Vein endothelial cell (primary cell): ENCODE data around the gene PDAP1. TPM values are rescaled to one million over a fixed set of nuclear protein-coding genes. Genes with fewer than 3 reads are reported as not detected.

ENCODE experiments used
- total RNA-seq: library from RNA; depleted of rRNA; stranded (reverse); fragments of >200 nt; gene quantifications from 2 replicates; pipeline ENCODE4 v1.2.3, GENCODE V29; 2012

PDAP1 gene, protein sequence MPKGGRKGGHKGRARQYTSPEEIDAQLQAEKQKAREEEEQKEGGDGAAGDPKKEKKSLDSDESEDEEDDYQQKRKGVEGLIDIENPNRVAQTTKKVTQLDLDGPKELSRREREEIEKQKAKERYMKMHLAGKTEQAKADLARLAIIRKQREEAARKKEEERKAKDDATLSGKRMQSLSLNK
- total RNA-seq = 63.8 and 67.6 TPM in 2 replicates

DNA sequence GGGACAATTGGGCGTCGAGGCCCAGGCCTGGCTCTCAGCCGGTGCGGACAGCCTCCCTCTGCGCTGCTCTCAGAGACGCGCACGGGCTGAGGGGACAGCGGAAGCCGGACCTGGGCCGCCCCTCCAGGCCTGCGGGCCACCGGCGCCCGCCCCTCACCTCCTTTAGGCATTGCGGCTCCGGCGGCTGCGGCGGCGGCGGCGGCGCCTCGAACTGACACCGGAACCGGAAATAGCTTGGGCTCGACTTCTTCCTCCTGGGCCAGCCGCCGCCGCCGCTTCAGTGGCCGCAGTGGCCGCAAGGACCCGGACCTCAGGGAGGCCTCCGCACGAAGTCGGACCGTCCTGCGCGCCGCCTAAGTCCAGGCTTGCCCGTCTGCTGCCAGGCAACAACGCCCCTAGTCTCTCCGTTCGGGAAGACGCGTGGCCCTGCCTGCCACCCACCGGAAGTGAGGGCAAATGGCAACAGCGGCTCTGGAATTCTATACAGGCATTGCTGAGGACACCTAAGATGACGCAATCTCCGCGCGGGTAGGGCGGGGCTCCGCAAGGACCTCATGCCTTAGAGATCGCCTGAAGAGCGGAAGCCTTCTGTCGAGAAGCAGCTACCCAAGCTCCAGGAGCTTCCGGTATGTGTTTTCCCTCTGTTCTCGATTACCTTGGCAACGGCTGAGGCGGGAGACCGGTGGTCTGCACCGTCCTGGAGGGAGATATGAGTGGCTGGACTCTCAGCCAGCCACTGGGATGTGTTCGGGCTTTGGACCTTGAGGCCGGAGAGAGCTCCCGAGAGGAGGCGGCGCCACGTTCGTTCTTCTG lies at the start of gene PDAP1, which contains the start of gene BUD31:
Gene PDAP1 (minus strand): TSS at position 219 of the 813 bp plus-strand sequence. CDS start 49 bp downstream, at position 170.
Gene BUD31 (plus strand): TSS at position 591 of the 813 bp plus-strand sequence. CDS start 2,124 bp downstream, outside the sequence.

DNA sequence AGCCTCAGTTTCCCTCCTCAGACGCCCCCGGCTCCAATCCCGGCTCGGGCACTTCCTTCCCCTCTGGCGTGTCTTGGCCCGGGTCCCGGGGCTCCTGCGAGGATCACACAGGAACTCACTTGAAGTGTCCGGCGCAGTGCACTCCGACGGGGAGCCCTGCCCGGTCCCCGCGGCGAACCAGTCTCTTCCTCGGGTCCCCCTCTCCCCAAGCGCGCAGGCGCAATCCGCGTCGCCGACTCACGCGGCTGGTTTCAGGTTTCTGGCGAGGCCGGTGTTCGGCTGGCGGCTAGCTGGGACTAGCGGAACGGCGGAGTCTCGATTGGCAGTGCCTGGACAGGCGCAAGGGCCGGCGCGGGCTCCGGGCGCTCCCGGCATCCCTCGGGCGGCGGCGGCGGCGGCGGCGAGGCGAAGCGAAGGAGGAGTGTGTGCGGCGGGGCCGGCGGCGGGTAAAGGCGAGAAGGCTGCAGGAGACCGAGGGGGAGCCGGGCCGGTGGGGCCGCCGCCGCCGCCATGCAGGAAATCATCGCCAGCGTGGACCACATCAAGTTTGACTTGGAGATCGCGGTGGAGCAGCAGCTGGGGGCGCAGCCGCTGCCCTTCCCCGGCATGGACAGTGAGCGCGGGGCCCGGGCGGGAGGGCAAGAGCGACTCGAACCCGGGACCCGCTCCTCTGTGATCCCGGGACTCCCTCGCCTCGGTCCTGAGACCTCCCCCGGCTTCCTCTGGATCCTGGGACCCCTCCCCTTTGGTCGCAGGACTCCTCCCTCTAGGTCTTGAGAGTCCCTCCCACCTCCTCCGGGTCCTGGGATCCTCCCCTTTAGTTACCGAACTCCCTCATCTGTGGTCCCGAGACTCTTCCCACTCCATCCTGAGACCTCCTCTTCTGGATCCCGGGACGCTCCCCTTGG lies 30.4 kb upstream of the PDAP1 start, which contains the start of the genes CPSF4 and PTCD1:
Gene CPSF4 (plus strand): TSS at position 371 of the 908 bp plus-strand sequence. CDS start 140 bp downstream, at position 511.
Gene PTCD1 (minus strand): TSS at position 226 of the 908 bp plus-strand sequence. CDS start 3,556 bp downstream, outside the sequence.

DNA sequence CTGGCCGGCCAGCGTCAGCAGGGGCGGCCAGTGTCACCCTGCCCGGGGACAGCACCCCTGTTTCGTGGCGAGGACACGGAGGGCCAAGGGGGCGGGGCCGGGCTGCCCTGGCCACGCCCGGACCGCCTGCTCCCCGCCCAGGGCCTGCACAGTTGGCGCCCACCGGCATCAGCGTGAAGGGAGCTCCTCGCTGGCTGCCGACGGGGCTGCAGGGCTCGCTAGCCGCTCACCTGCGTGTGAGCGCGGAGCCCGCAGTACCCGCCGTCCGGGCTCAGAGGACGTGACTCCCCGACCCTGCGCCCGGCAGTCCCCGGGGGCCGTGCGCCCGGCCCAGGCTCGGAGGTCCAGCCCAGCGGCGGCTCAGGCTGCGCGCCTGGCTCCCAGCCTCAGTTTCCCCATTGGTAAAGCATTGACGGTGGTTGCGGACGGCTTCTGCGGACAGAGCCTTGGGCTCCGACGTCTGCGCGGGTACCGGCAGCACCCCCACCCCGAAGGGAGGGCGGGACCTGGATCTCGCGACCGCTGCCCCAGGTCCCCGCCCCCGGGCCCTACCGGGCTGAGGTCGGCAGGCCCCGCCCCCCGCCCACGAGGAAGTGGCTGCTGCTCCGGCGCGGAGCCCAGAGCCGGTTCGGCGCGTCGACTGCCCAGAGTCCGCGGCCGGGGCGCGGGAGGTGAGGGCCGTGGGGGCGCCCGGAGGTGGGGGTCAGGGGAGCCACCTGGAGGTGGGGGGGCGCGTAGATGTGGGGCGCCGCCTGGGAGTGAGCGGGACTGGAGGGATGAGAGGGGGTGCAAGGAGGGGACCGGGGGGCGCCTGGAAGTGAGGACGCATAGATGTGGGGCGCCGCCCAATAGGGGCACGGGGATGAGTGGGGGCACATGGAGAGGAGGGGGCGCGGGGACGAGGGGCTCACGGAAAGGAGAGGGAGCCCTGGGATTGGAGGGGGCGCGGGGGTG lies 34.0 kb downstream of the PDAP1 start, which contains the start of gene ARPC1B:
Gene ARPC1B (plus strand): TSS at position 620 of the 954 bp plus-strand sequence. CDS start 10,985 bp downstream, outside the sequence.

Other genes with a start within 250 kb of the PDAP1 start
- gene KPNA7, start 200.5 kb downstream of the PDAP1 start, total RNA-seq = not detected in 2 replicates
- 0.33 and 0.38 TPM in 2 replicates for gene MYH16, start 135.8 kb downstream of the PDAP1 start, total RNA-seq
- 229 and 236 TPM in 2 replicates for gene ARPC1A, start 82.7 kb downstream of the PDAP1 start, total RNA-seq
- gene ARPC1B, start 33.9 kb downstream of the PDAP1 start, total RNA-seq = 358 and 500 TPM in 2 replicates
- 86.2 and 88.4 TPM in 2 replicates for gene BUD31, start 372 bp upstream of the PDAP1 start, total RNA-seq
- 5.0 and 6.9 TPM in 2 replicates for gene PTCD1, start 30.2 kb upstream of the PDAP1 start, total RNA-seq
- 33.6 and 34.2 TPM in 2 replicates for gene CPSF4, start 30.3 kb upstream of the PDAP1 start, total RNA-seq
- 761 and 818 TPM in 2 replicates for gene ATP5MF, start 57.6 kb upstream of the PDAP1 start, total RNA-seq
- 5.2 and 8.8 TPM in 2 replicates for gene ZNF789, start 64.3 kb upstream of the PDAP1 start, total RNA-seq
- 29.1 and 34.4 TPM in 2 replicates for gene ZNF394, start 91.7 kb upstream of the PDAP1 start, total RNA-seq
- gene ZKSCAN5, start 96.1 kb upstream of the PDAP1 start, total RNA-seq = 12.2 and 13.4 TPM in 2 replicates
- gene FAM200A, start 143.5 kb upstream of the PDAP1 start, total RNA-seq = 5.6 and 5.7 TPM in 2 replicates
- 7.2 and 10.9 TPM in 2 replicates for gene ZNF655, start 150.0 kb upstream of the PDAP1 start, total RNA-seq
- not detected in 2 replicates for gene TMEM225B, start 189.7 kb upstream of the PDAP1 start, total RNA-seq
- 11.8 and 13.1 TPM in 2 replicates for gene ZSCAN25, start 208.3 kb upstream of the PDAP1 start, total RNA-seq